GM10847 (cell line): ENCODE data around the gene WNK3.

Source experiments
- POLR2A ChIP-seq: IDR thresholded peaks from 2 replicates; pipeline ENCODE4 v1.6.1; 2011; ENCODE audit not compliant: insufficient read length; ENCODE audit errors: extremely low read depth

WNK3 gene

GRCh38 chrX:54182194-54182863, 175.5 kb downstream of the WNK3 start:
- TF ChIP-seq POLR2A: peak; percentile 28

DNA sequence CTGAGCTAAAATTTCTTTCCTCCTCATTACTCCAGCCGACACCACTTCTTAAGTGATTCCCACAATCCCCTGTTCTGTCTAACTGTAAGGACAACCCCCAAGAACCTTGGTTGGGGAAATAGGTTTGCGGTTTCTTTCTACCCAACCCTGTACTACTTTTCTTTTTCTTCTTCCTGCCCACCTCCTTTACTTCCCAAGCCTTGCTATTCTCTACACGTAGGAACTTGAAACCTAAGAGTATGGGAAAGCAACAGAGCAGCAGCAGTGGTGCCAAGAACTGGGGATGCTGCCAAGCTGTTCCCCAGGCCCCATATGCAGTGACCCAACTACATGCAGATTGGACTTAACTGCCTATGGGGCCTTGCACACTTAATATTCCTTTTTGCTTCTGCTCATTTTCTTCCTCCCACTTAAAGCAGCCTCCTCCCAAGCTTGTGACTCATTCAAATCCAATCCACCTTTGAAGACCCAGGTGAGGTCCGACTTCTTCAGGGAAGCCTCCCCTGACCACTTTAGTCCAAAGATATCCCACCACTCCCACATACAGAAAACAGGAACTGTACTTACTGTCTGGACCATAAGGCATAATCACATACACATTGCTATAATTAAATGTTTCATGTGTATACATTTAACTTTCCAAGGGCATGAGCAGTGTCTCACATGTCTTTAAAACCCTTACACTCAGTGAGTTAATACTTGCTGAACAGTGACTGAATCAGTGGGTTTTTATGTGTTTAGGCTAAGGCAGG, 176.5 kb downstream of the WNK3 start:
- TF ChIP-seq POLR2A: no peak

- no peak for TF ChIP-seq POLR2A
Measured at GRCh38 chrX:54180403-54180802, 177.4 kb downstream of the WNK3 start.

- no peak for TF ChIP-seq POLR2A
Measured at GRCh38 chrX:54178100-54178940, 179.5 kb downstream of the WNK3 start.

- TF ChIP-seq POLR2A: no peak
Measured at GRCh38 chrX:54177306-54177705, 180.5 kb downstream of the WNK3 start.

GRCh38 chrX:54173791-54174190, 184.1 kb downstream of the WNK3 start:
- TF ChIP-seq POLR2A: no peak

DNA sequence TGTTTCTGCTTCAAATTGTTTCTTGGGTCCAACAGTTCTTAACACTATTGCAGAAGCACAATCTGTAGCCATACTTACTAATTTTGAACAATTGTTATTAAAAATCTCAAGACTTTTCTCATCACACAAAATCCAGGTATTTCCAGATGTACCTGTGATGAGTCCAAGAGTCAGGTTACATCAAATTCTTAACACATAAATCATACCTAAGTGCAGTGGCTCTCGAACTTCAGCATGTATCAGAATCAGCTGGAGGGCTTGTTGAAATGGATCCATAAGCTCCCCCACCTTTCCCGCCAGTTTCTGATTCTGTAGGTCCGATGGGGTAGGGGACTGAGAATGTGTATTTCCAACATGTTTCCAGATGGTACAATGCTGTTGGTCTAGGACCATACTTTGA, 185.4 kb downstream of the WNK3 start:
- TF ChIP-seq POLR2A: no peak

- TF ChIP-seq POLR2A: no peak
Measured at GRCh38 chrX:54171527-54172250, 186.2 kb downstream of the WNK3 start.

- TF ChIP-seq POLR2A: no peak
Measured at GRCh38 chrX:54171091-54171490, 186.8 kb downstream of the WNK3 start.

GRCh38 chrX:54166915-54167314, 190.9 kb downstream of the WNK3 start:
- no peak for TF ChIP-seq POLR2A

GRCh38 chrX:54157561-54157960, 200.3 kb downstream of the WNK3 start:
- TF ChIP-seq POLR2A: no peak
